ENCODE data around the gene ADGRF1. TPM values are rescaled to one million over a fixed set of nuclear protein-coding genes. Genes with fewer than 3 reads are reported as not detected.

The ADGRF1 gene
- total RNA-seq, 8 experiments from 2014 or later = under 0.01 to 0.85 (median 0.27) TPM; not detected in 2

DNA sequence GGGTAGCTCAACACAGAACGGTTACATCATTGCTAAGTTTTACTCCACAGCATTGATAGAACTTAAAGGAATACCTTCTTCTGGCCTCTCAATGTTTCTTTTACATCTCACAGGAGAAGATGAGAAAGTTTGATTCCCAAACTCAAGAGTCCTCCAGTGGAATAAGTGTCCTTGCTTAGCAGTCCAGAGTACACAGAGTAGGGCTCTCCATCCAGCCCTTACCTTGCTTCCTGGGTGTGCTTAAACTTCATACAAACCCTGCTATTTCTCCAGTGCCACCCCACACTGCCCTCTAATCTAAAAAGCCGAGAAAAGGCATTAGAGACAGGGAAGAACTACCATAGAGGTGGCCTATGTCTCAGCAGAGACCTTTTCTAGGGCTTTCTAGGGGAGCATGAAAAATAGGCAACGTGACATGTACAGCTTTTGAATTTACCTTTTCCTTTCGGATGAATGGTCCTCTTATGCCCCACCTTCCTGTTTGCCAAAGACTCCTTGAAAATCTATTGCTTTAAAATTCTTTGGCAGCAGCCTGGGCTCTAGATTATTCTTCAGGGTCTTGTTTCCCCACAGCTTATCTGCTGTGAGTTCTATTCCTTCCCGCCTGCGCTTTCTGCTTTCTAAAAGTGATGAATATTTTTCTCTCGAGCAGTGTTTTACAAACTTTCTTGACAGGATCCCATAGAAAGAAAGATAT is 12.1 kb downstream of the ADGRF1 start:
- in situ Hi-C loops (cut with MboI; ENCODE audit: low pct_unique_long_range_greater_than_20kb in 2 of 9, low sequenced_read_pairs in 9 of 9, unreplicated experiment in 9 of 9) = loop anchor here in 1 of 9 experiments (25.0 kb wide), 1 partner anchor 193 kb away; no protein-coding TSS in a partner anchor
- ATAC-seq (replicated peaks in 6 of 8) = no peak
- WGBS, 10 experiments = 28 to 96% (median 70%) methylated on average over 1 to 7 of the region's 7 CpGs; no CpG with 5 or more reads in 1 of the 10 experiments
- no peak overlapping the region for H3K27ac ChIP-seq
- H3K4me3 ChIP-seq = no peak overlapping the region
- peaks cover 0 to 7% of the 10 kb centered on the region in 2 donors for H3K4me1 ChIP-seq (replicated peaks in 1 of 2)

DNA sequence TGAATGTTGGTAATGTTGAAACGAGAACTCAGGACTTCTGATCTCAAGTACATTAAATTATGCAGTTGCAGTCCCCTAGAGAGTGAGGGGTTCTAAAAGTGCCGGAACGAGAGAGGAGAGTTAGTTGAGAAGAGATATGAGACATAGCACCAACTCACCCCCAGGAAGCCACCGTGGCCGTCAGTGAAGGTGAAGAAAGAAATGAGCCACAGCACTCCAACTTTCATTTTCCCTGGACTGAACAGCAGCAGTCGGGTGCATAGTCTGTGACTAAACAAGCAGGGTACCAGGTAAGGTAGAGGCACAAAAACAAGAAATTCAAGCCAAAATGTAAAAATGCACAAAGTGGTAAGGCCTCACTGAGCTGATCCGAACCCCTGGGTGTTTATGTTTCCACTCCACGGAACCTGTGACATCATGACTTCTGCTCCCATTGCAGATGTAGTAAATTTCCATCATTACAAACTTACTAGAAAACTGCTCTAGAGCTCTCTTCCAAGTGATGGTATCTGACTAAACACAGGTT is 13.2 kb downstream of the ADGRF1 start:
- no peak overlapping the region for H3K27ac ChIP-seq
- H3K4me1 ChIP-seq (replicated peaks in 1 of 2) = no peaks in the 10 kb centered on the region
- 42 to 96% (median 81%) methylated on average over 1 to 8 of the region's 8 CpGs for WGBS, 10 experiments
- in situ Hi-C loops (cut with MboI; ENCODE audit: low pct_unique_long_range_greater_than_20kb in 2 of 9, low sequenced_read_pairs in 9 of 9, unreplicated experiment in 9 of 9) = loop anchor here in 1 of 9 experiments (25.0 kb wide), 1 partner anchor 192 kb away; no protein-coding TSS in a partner anchor
- ATAC-seq (replicated peaks in 6 of 8) = no peak
- H3K4me3 ChIP-seq = no peak overlapping the region

DNA sequence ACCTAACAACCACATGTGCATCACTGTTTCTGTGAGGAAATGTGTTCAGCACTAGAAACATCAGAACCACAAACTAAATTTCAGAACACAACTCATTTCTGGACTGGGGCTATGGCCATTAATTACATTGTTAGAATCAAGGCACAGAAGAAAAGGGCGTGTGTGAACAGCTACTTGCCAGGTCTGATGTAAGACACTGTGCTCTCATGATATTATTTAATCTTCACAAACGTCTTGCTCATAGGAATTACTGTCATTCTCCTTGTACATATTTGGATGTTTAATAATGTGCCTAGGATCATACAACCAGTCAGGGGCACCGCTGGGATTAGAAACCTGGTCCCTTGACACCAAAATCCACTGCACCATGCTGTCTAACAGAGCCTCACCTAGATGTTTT is 14.8 kb downstream of the ADGRF1 start:
- in situ Hi-C loops (cut with MboI; ENCODE audit: low pct_unique_long_range_greater_than_20kb in 2 of 9, low sequenced_read_pairs in 9 of 9, unreplicated experiment in 9 of 9) = loop anchor here in 1 of 9 experiments (25.0 kb wide), 1 partner anchor 190 kb away; no protein-coding TSS in a partner anchor
- WGBS, 10 experiments = 15 to 95% (median 66%) methylated on average over 1 to 3 of the region's 3 CpGs; no CpG with 5 or more reads in 2 of the 10 experiments
- no peak overlapping the region for H3K4me3 ChIP-seq
- ATAC-seq (replicated peaks in 6 of 8) = peak in 1 of 8 experiments; percentile 54
- H3K4me1 ChIP-seq (replicated peaks in 1 of 2) = no peaks in the 10 kb centered on the region
- no peak overlapping the region for H3K27ac ChIP-seq

DNA sequence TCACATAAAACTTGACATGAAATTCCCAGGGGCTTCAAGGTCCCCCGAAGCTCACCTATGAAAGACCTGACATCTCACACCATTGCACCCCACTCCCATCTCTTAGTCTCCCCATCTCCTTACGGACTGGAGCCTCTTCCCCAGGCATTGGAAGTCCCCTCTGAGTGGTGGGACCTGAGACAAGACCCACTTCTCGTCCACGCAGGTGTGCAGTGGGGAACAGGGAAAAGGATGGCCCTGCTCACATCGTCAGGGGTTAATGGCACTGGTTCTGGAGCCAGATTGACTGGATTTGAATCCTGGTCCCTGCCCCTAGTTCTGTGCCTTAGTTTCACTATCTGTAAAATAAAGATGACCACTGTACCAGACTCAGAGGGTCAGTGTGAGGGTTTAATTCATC is 15.5 kb downstream of the ADGRF1 start:
- 14 to 100% (median 67%) methylated on average over 1 to 3 of the region's 5 CpGs; no CpG with 5 or more reads in 5 of the 10 experiments for WGBS, 10 experiments
- in situ Hi-C loops (cut with MboI; ENCODE audit: low pct_unique_long_range_greater_than_20kb in 2 of 9, low sequenced_read_pairs in 9 of 9, unreplicated experiment in 9 of 9) = loop anchor here in 1 of 9 experiments (25.0 kb wide), 1 partner anchor 189 kb away; no protein-coding TSS in a partner anchor

DNA sequence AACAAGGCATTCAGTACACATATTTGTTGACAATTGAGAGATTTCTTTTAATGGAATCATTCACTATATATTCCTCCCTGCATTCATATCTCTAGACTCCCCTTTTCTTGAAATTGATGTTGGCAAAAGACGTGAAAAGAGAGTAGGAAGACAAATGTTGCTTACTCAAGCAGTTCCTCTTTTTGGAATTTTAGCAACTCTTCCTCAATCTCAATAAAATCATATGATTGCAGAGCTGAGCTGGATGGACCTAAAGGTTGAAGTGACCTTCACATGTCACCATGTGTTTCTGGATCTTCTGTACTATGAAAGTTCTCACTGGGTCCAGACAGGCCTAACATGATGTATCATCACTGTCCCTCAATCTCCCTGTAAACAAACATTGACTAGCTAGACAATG is 18.6 kb downstream of the ADGRF1 start:
- no peak for ATAC-seq (replicated peaks in 6 of 8)
- 0 to 71% (median 0%) methylated on average over 1 of the region's 1 CpG; no CpG with 5 or more reads in 3 of the 10 experiments for WGBS, 10 experiments
- Histone ChIP-seq H3K27ac (no peak overlapping the region), H3K4me1 (replicated peaks in 1 of 2) (no peaks in the 10 kb centered on the region), H3K4me3 (no peak overlapping the region)
- in situ Hi-C loops (cut with MboI; ENCODE audit: low pct_unique_long_range_greater_than_20kb in 2 of 9, low sequenced_read_pairs in 9 of 9, unreplicated experiment in 9 of 9) = no loop called here

More for the DNA sequence above, 15.5 kb downstream of the ADGRF1 start:
- Histone ChIP-seq H3K4me1 (replicated peaks in 1 of 2) (no peaks in the 10 kb centered on the region), H3K4me3 (no peak overlapping the region), H3K27ac (no peak overlapping the region)
- no peak for ATAC-seq (replicated peaks in 6 of 8)

DNA sequence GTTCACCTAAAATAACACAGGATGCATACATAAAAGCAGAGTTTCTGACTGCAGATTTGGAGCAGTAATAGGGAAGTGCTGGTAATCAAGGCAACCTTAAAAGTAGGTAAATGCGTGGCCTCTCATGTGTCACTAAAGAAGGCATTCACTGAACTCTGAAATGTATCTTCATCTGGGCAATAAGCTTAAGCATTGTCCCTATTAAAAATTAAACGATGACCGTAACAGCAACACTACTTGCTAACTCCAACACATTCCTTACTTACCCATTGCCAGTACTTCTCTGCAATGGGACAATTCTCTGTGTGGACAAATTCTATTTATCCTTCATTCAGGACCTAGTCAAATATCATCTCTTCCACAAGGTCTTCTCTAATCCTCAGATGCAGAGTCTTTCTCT is 19.9 kb downstream of the ADGRF1 start:
- in situ Hi-C loops (cut with MboI; ENCODE audit: low pct_unique_long_range_greater_than_20kb in 2 of 9, low sequenced_read_pairs in 9 of 9, unreplicated experiment in 9 of 9) = no loop called here
- 27 to 100% (median 93%) methylated on average over 1 to 3 of the region's 3 CpGs; no CpG with 5 or more reads in 1 of the 10 experiments for WGBS, 10 experiments
- no peak overlapping the region for H3K27ac ChIP-seq
- H3K4me3 ChIP-seq = no peak overlapping the region
- no peak for ATAC-seq (replicated peaks in 6 of 8)
- H3K4me1 ChIP-seq (replicated peaks in 1 of 2) = no peaks in the 10 kb centered on the region

DNA sequence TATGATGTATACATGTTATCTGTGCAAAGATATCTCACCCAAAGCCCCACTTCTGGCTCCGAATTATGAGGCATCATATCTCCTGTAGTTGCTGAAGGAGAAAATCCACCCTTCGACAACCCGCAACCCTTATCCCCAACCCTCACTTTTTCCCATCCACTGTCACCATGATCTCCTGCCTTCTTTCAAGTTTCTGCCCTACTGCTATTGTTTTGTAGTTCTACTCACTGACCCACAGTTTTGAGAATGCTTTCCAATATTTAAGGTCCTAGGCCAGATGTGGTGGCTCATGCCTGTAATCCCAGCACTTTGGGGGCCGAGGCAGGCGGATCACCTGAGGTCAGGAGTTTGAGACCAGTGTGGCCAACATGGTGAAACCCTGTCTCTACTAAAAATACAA is 22.2 kb downstream of the ADGRF1 start:
- 0 to 100% (median 83%) methylated on average over 1 to 5 of the region's 5 CpGs; no CpG with 5 or more reads in 3 of the 10 experiments for WGBS, 10 experiments
- Histone ChIP-seq H3K27ac (no peak overlapping the region), H3K4me1 (replicated peaks in 1 of 2) (no peaks in the 10 kb centered on the region), H3K4me3 (no peak overlapping the region)
- in situ Hi-C loops (cut with MboI; ENCODE audit: low pct_unique_long_range_greater_than_20kb in 2 of 9, low sequenced_read_pairs in 9 of 9, unreplicated experiment in 9 of 9) = no loop called here
- ATAC-seq (replicated peaks in 6 of 8) = no peak

DNA sequence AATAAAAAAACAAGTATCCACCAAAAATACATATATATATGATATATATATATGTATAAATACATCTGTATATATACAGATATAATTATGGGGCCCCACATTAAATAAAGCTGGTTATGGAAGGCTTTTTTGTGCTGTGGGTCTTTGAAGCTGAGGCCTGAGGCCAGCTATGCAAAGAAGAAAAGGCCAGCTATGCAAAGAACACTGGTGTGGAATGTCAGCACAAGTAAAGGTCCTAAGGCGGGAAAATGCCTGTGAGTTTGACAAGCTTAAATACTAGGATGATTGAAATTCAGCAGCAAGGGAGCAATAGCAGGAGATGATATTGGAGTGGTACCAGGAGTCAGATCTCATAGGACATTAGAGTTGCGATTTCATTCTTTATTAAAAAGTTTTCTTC is 25.2 kb downstream of the ADGRF1 start:
- H3K27ac ChIP-seq = no peak overlapping the region
- ATAC-seq (replicated peaks in 6 of 8) = peak in 2 of 8 experiments; percentile 28 to 69

DNA sequence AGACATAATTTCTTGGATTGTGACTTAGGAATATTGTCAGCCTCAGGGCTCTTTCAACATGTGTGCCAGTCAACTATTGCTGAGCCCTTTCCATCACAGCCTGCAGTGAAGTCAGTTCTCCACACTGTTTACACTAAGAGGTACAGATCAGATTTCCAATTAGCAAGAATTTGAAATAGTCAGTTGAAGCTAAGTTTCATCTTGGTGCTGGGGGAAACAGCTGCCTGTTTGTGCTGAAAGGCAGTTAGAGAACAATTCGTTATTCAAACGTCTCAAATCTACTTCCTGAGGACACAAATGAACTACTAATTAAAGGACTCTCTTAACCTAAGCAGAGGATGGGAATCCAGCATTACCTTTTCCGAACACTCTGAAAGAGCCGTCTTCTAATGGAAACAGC is 25.9 kb downstream of the ADGRF1 start:
- Histone ChIP-seq H3K27ac (no peak overlapping the region), H3K4me3 (no peak overlapping the region), H3K4me1 (replicated peaks in 1 of 2) (no peaks in the 10 kb centered on the region)
- WGBS, 10 experiments = 0 to 100% (median 56%) methylated on average over 1 to 4 of the region's 4 CpGs; no CpG with 5 or more reads in 1 of the 10 experiments
- ATAC-seq (replicated peaks in 6 of 8) = peak in 2 of 8 experiments; percentile 47 to 91
- in situ Hi-C loops (cut with MboI; ENCODE audit: low pct_unique_long_range_greater_than_20kb in 2 of 9, low sequenced_read_pairs in 9 of 9, unreplicated experiment in 9 of 9) = no loop called here

More for the DNA sequence above, 25.2 kb downstream of the ADGRF1 start:
- H3K4me1 ChIP-seq (replicated peaks in 1 of 2) = no peaks in the 10 kb centered on the region
- in situ Hi-C loops (cut with MboI; ENCODE audit: low pct_unique_long_range_greater_than_20kb in 2 of 9, low sequenced_read_pairs in 9 of 9, unreplicated experiment in 9 of 9) = no loop called here
- H3K4me3 ChIP-seq = no peak overlapping the region
- 39 to 100% (median 78%) methylated on average over 1 to 2 of the region's 2 CpGs for WGBS, 10 experiments

DNA sequence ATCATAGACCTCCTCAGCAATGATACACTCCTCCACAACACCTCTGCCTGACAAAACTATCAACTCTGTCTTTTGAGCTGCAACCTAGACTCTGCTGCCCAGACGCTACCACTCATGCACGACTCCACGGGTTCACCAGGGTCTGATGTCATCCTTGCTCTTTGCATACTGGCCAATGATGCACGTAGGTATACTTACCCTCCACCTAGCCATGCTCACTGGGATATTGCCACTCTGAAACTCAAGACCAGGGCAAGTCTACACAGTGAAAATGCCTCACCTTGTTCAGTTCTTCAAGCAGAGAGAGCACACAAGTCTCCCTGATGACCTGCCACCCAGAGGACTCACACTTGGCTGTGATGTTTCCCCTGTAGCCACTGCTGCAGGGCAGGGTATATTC is 27.7 kb downstream of the ADGRF1 start:
- Histone ChIP-seq H3K4me1 (replicated peaks in 1 of 2) (no peaks in the 10 kb centered on the region), H3K27ac (no peak overlapping the region), H3K4me3 (no peak overlapping the region)
- WGBS, 10 experiments = 40 to 87% (median 85%) methylated on average over 1 to 4 of the region's 4 CpGs; no CpG with 5 or more reads in 5 of the 10 experiments
- in situ Hi-C loops (cut with MboI; ENCODE audit: low pct_unique_long_range_greater_than_20kb in 2 of 9, low sequenced_read_pairs in 9 of 9, unreplicated experiment in 9 of 9) = no loop called here
- no peak for ATAC-seq (replicated peaks in 6 of 8)

DNA sequence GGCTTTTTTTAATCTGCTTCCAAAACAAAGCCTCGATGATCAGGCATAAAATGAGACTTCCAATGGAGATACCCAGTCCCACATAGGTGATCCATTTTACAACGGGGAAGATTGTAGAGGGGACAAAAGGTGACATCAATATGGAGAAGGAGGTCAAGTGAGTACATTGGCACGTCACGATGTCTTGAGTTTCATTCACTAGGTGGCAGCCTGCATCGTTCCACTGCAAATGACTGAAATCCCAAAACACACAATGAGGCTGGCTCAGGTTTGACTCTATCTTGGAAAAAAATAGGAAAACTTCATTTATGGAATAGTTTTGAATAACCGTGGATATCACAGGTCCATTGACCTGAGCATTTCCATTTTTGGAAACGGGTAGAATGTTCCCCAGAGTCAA is 32.5 kb downstream of the ADGRF1 start:
- 5 to 93% (median 73%) methylated on average over 4 to 7 of the region's 7 CpGs; no CpG with 5 or more reads in 3 of the 10 experiments for WGBS, 10 experiments
- no peak overlapping the region for H3K4me3 ChIP-seq
- in situ Hi-C loops (cut with MboI; ENCODE audit: low pct_unique_long_range_greater_than_20kb in 2 of 9, low sequenced_read_pairs in 9 of 9, unreplicated experiment in 9 of 9) = no loop called here
- no peak overlapping the region for H3K27ac ChIP-seq
- H3K4me1 ChIP-seq (replicated peaks in 1 of 2) = no peaks in the 10 kb centered on the region
- ATAC-seq (replicated peaks in 6 of 8) = no peak

DNA sequence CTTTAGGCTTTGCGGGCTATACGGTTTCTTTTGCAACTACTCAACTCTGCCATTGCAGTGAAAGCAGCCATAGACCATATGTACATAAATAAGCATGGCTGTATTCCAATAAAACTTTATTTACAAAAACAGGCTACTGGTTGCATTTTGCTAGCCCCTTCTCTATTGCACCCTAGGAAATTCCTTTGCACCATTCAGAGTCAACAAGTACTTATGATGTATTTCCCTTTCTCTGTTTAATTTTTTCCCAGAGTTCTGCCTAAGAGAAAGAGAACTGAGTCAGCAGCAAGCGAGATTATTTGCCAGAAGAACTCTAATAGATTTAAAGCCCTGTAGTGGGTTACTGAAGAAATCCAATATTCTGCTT is 33.8 kb downstream of the ADGRF1 start:
- 39 to 100% (median 73%) methylated on average over 1 to 3 of the region's 3 CpGs; no CpG with 5 or more reads in 2 of the 10 experiments for WGBS, 10 experiments
- in situ Hi-C loops (cut with MboI; ENCODE audit: low pct_unique_long_range_greater_than_20kb in 2 of 9, low sequenced_read_pairs in 9 of 9, unreplicated experiment in 9 of 9) = no loop called here
- Histone ChIP-seq H3K27ac (no peak overlapping the region), H3K4me3 (no peak overlapping the region), H3K4me1 (replicated peaks in 1 of 2) (no peaks in the 10 kb centered on the region)
- ATAC-seq (replicated peaks in 6 of 8) = no peak

DNA sequence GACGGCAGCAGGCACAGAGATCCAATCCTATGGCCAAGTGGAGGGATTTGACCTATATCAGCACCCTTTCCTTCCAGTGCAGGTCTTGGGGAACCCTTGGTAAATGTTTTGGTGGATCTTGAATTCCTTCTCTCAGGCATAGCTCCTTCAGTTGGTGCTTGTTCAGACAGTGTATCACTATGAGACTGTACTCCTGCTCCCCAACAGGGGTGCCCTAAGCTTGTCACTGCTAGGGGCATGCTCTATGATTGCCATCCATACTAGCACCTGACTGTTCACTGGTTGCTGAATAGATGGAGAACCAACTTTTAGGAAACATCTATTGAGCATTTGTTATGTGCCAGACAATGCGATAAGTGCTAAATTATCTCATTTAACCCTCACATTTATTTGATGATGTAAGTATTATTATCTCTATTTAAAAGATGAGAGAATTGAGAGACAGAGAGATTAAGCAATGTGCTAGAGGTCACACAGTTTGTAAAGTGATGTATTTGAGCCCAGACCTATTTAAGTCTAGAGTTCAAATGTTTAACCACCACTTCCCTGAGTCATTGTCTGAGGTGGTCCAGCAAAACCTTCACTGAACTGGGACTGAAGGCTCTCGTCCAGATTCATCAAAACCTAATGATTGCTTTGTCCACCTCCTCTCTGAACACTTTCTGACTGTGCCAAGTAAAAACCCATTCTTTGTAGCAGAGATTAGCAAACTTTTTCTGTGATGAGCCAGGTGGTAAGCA is 34.3 kb downstream of the ADGRF1 start:
- WGBS, 10 experiments = 0 to 100% (median 79%) methylated on average over 1 to 3 of the region's 3 CpGs
- Histone ChIP-seq H3K27ac (no peak overlapping the region), H3K4me1 (replicated peaks in 1 of 2) (no peaks in the 10 kb centered on the region), H3K4me3 (no peak overlapping the region)
- in situ Hi-C loops (cut with MboI; ENCODE audit: low pct_unique_long_range_greater_than_20kb in 2 of 9, low sequenced_read_pairs in 9 of 9, unreplicated experiment in 9 of 9) = no loop called here
- ATAC-seq (replicated peaks in 6 of 8) = no peak
